ENCODE data around the gene GRB10. TPM values are rescaled to one million over a fixed set of nuclear protein-coding genes. Genes with fewer than 3 reads are reported as not detected.

GRB10 gene
- total RNA-seq, 4 donors from 2014 or later, result 54.0 to 69.1 (median 61.6) TPM

DNA sequence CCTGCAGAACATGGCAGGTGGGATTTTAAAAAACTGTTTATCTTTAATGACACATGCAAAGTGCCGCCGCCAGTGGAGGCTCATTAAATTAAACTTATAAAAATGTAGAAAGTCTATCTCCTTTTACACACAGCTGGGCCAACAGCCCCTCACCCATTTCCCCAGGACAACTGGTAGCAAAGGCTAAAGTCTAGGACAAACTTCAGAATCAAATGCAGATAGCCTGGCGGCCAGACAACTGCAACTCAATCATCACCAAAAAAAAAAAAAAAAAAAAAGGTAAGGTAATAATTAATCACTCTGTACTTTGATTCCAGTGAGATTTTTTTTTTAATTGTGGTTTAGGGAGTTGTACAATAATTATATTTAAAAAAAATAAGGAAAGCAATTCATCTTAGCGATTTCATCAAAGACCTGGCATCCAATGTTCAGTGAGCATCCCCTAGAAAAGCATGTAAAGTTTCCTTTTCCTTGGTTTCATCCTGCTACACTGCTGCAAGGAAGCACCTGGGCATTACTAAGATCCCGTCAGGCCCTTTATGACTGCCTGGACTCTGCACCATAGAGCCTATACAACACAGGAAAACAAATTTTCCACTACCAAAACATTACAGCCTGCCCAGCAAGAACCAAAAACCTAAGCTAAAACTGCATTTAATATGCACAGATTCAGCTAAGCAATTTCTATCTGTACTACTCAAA, 98.5 kb downstream of the GRB10 start:
- peak overlapping the region; percentile 79 to 87 (median 83) for H3K27ac ChIP-seq (replicated peaks in 1 of 4)
- intact Hi-C loops (cut with DNase I), result no loop called here
- peak overlapping the region in 1 of 4 donors; percentile 9 for H3K4me3 ChIP-seq
- DNase-seq (ENCODE audit: extremely low spot score), result no peak
- peaks cover 54 to 88% (median 77%) of the 10 kb centered on the region in 4 donors for H3K4me1 ChIP-seq
- no peak for TF ChIP-seq CTCF (IDR thresholded peaks at IDR 0.05)
- no peak for TF ChIP-seq EP300 (IDR thresholded peaks at IDR 0.05)
- peak in 1 of 2 donors; percentile 15 for TF ChIP-seq POLR2AphosphoS5 (IDR thresholded peaks at IDR 0.05)
- no peaks in the 10 kb centered on the region for H3K27me3 ChIP-seq
- no peaks in the 10 kb centered on the region for H3K9me3 ChIP-seq
- WGBS, result 73% methylated on average over 5 of the region's 5 CpGs
- H3K36me3 ChIP-seq, result peaks cover 0 to 13% (median 4%) of the 10 kb centered on the region in 4 donors

DNA sequence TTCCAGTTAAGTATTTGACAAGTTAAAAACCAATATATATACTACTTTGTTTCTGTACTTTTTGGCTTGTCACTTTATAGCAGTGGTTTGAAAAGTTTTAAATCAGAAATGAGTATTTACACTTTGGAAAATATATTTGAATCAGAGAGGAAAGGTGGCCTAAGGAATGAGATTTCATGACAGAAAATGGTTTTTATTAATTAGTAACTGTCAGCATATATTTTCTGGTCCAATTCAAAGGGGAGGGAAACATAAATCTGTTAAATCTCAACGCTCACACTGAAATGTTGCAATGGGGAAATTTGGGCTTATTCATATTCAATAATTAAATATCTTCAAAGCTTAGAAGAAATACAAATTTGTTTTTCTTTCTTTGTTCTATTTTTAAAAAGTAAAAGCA, 100.1 kb downstream of the GRB10 start:
- Histone ChIP-seq H3K27ac (replicated peaks in 1 of 4) (peak overlapping the region in 2 of 4 donors; percentile 46 to 87), H3K9me3 (no peaks in the 10 kb centered on the region), H3K27me3 (no peaks in the 10 kb centered on the region), H3K36me3 (peaks cover 0 to 4% (median 0%) of the 10 kb centered on the region in 4 donors), H3K4me3 (no peak overlapping the region), H3K4me1 (peaks cover 56 to 84% (median 79%) of the 10 kb centered on the region in 4 donors)
- no peak for TF ChIP-seq CTCF (IDR thresholded peaks at IDR 0.05)
- TF ChIP-seq EP300 (IDR thresholded peaks at IDR 0.05), result no peak
- TF ChIP-seq POLR2AphosphoS5 (IDR thresholded peaks at IDR 0.05), result no peak
- no peak for TF ChIP-seq POLR2A (IDR thresholded peaks at IDR 0.05; ENCODE audit: low read depth)
- 95% methylated on average over 1 of the region's 1 CpG for WGBS
- DNase-seq (ENCODE audit: extremely low spot score), result no peak
- intact Hi-C loops (cut with DNase I), result no loop called here

- intact Hi-C loops (cut with DNase I), result no loop called here
- Histone ChIP-seq H3K9me3 (no peaks in the 10 kb centered on the region), H3K27me3 (no peaks in the 10 kb centered on the region), H3K36me3 (no peaks in the 10 kb centered on the region), H3K4me3 (no peak overlapping the region), H3K27ac (replicated peaks in 1 of 4) (peak overlapping the region; percentile 6 to 53 (median 44)), H3K4me1 (peaks cover 56 to 84% (median 79%) of the 10 kb centered on the region in 4 donors)
- TF ChIP-seq POLR2AphosphoS5 (IDR thresholded peaks at IDR 0.05), result no peak
- TF ChIP-seq POLR2A (IDR thresholded peaks at IDR 0.05; ENCODE audit: low read depth), result no peak
- 53% methylated on average over 4 of the region's 4 CpGs for WGBS
- no peak for DNase-seq (ENCODE audit: extremely low spot score)
These were observed 100.6 kb downstream of the GRB10 start for GRCh38 chr7:50682079-50682478.

- WGBS, result 71% methylated on average over 8 of the region's 8 CpGs
- Histone ChIP-seq H3K27me3 (no peaks in the 10 kb centered on the region), H3K4me3 (no peak overlapping the region), H3K9me3 (no peaks in the 10 kb centered on the region), H3K4me1 (peaks cover 59 to 84% (median 79%) of the 10 kb centered on the region in 4 donors), H3K27ac (replicated peaks in 1 of 4) (peak overlapping the region; percentile 6 to 53 (median 44)), H3K36me3 (no peaks in the 10 kb centered on the region)
- no peak for TF ChIP-seq CTCF (IDR thresholded peaks at IDR 0.05)
- no peak for TF ChIP-seq EP300 (IDR thresholded peaks at IDR 0.05)
- TF ChIP-seq POLR2AphosphoS5 (IDR thresholded peaks at IDR 0.05), result no peak
- TF ChIP-seq POLR2A (IDR thresholded peaks at IDR 0.05; ENCODE audit: low read depth), result no peak
- intact Hi-C loops (cut with DNase I), result no loop called here
- no peak for DNase-seq (ENCODE audit: extremely low spot score)
These were observed 101.2 kb downstream of the GRB10 start for GRCh38 chr7:50681432-50682045.

GRCh38 chr7:50679218-50680007, 103.3 kb downstream of the GRB10 start:
- H3K36me3 ChIP-seq, result peaks cover 0 to 7% (median 2%) of the 10 kb centered on the region in 4 donors
- 39% methylated on average over 7 of the region's 7 CpGs for WGBS
- DNase-seq (ENCODE audit: extremely low spot score), result no peak
- no peaks in the 10 kb centered on the region for H3K27me3 ChIP-seq
- intact Hi-C loops (cut with DNase I), result loop anchor here (2.0 to 5.0 kb wide), 2 partner anchors 82 to 211 kb away; no protein-coding TSS in a partner anchor
- TF ChIP-seq CTCF (IDR thresholded peaks at IDR 0.05) (peak; percentile 37 to 57 (median 46)), EP300 (IDR thresholded peaks at IDR 0.05) (no peak), POLR2AphosphoS5 (IDR thresholded peaks at IDR 0.05) (no peak), POLR2A (IDR thresholded peaks at IDR 0.05; ENCODE audit: low read depth) (no peak)
- no peak overlapping the region for H3K27ac ChIP-seq (replicated peaks in 1 of 4)
- H3K4me3 ChIP-seq, result no peak overlapping the region
- peaks cover 60 to 80% (median 76%) of the 10 kb centered on the region in 4 donors for H3K4me1 ChIP-seq
- no peaks in the 10 kb centered on the region for H3K9me3 ChIP-seq
